ENCODE data around the gene MEDAG.

Gene MEDAG

GRCh38 chr13:30866677-30867076 is 39.4 kb upstream of the MEDAG start:
- ATAC-seq: no peak
- 0 out of 2 replicates have a peak, but pooled peaks have one; percentile 7 for TF ChIP-seq ISL1 (CRISPR knock-in tag; IDR thresholded peaks at IDR 0.05)
- TF ChIP-seq ZNF70 (CRISPR knock-in tag; IDR thresholded peaks at IDR 0.05): no peak

- ATAC-seq: no peak
Observed at GRCh38 chr13:30867089-30867669, 38.9 kb upstream of the MEDAG start.

GRCh38 chr13:30868799-30869470 is 37.1 kb upstream of the MEDAG start:
- no peak for TF ChIP-seq ZFP30 (CRISPR knock-in tag; IDR thresholded peaks at IDR 0.05)
- no peak for TF ChIP-seq SNAI2 (CRISPR knock-in tag; IDR thresholded peaks at IDR 0.05)
- TF ChIP-seq ZNF565 (CRISPR knock-in tag; conservative IDR thresholded peaks at IDR 0.05; ENCODE audit: low read depth): no peak
- TF ChIP-seq ZFP3 (CRISPR knock-in tag; IDR thresholded peaks at IDR 0.05): no peak
- ATAC-seq: no peak

More at GRCh38 chr13:30867089-30867669, 38.9 kb upstream of the MEDAG start:
- no peak for TF ChIP-seq CREB5 (CRISPR knock-in tag; IDR thresholded peaks at IDR 0.05; ENCODE audit: low read depth)
- TF ChIP-seq PPARA (CRISPR knock-in tag; IDR thresholded peaks at IDR 0.05; ENCODE audit: borderline replicate concordance): no peak
- TF ChIP-seq ZNF8 (CRISPR knock-in tag; IDR thresholded peaks at IDR 0.05): no peak
- no peak for TF ChIP-seq ARNTL (CRISPR knock-in tag; IDR thresholded peaks at IDR 0.05; ENCODE audit: borderline replicate concordance, low read depth)
- TF ChIP-seq POU6F1 (CRISPR knock-in tag; IDR thresholded peaks at IDR 0.05; ENCODE audit: borderline replicate concordance, low read depth): no peak
- TF ChIP-seq PATZ1 (CRISPR knock-in tag; IDR thresholded peaks at IDR 0.05; ENCODE audit: borderline replicate concordance): no peak
- TF ChIP-seq CSDC2 (CRISPR knock-in tag; IDR thresholded peaks at IDR 0.05): no peak
- no peak for TF ChIP-seq RARB (CRISPR knock-in tag; IDR thresholded peaks at IDR 0.05)
- TF ChIP-seq ZNF70 (CRISPR knock-in tag; IDR thresholded peaks at IDR 0.05): no peak
- TF ChIP-seq CSRNP3 (CRISPR knock-in tag; IDR thresholded peaks at IDR 0.05): no peak
- no peak for TF ChIP-seq GLIS3 (CRISPR knock-in tag; IDR thresholded peaks at IDR 0.05)
- no peak for TF ChIP-seq OSR1 (CRISPR knock-in tag; IDR thresholded peaks at IDR 0.05)
- TF ChIP-seq ZFP3 (CRISPR knock-in tag; IDR thresholded peaks at IDR 0.05): no peak
- TF ChIP-seq TCF4 (CRISPR knock-in tag; IDR thresholded peaks at IDR 0.05; ENCODE audit: borderline replicate concordance): no peak
- no peak for TF ChIP-seq BACH2 (CRISPR knock-in tag; IDR thresholded peaks at IDR 0.05; ENCODE audit: borderline replicate concordance)
- TF ChIP-seq TOX (CRISPR knock-in tag; IDR thresholded peaks at IDR 0.05; ENCODE audit: borderline replicate concordance): no peak

GRCh38 chr13:30869491-30869890 is 36.6 kb upstream of the MEDAG start:
- no peak for ATAC-seq
- TF ChIP-seq ISL1 (CRISPR knock-in tag; IDR thresholded peaks at IDR 0.05) (no peak), CSDC2 (CRISPR knock-in tag; IDR thresholded peaks at IDR 0.05) (no peak), SNAI2 (CRISPR knock-in tag; IDR thresholded peaks at IDR 0.05) (no peak), CSRNP3 (CRISPR knock-in tag; IDR thresholded peaks at IDR 0.05) (no peak), TOX (CRISPR knock-in tag; IDR thresholded peaks at IDR 0.05; ENCODE audit: borderline replicate concordance) (no peak), BACH2 (CRISPR knock-in tag; IDR thresholded peaks at IDR 0.05; ENCODE audit: borderline replicate concordance) (no peak), GLIS3 (CRISPR knock-in tag; IDR thresholded peaks at IDR 0.05) (no peak), ZFP3 (CRISPR knock-in tag; IDR thresholded peaks at IDR 0.05) (no peak), PPARA (CRISPR knock-in tag; IDR thresholded peaks at IDR 0.05; ENCODE audit: borderline replicate concordance) (no peak), CREB5 (CRISPR knock-in tag; IDR thresholded peaks at IDR 0.05; ENCODE audit: low read depth) (no peak), ZC3H10 (CRISPR knock-in tag; IDR thresholded peaks at IDR 0.05) (no peak), ZNF565 (CRISPR knock-in tag; conservative IDR thresholded peaks at IDR 0.05; ENCODE audit: low read depth) (no peak), TCF4 (CRISPR knock-in tag; IDR thresholded peaks at IDR 0.05; ENCODE audit: borderline replicate concordance) (no peak), PATZ1 (CRISPR knock-in tag; IDR thresholded peaks at IDR 0.05; ENCODE audit: borderline replicate concordance) (no peak)
